Right ventricle myocardium superior (tissue), 1 donor: Measurements from ENCODE around the gene TCIRG1. TPM values are rescaled to one million over a fixed set of nuclear protein-coding genes. Genes with fewer than 3 reads are reported as not detected.

Experiments
- ATAC-seq: fragments of 200-7000 bp; cut with Tn5 transposase; one replicate; pipeline ENCODE4 v1.9.1; 2020; ENCODE audit warnings: mild to moderate bottlenecking; ENCODE audit not compliant: poor library complexity
- DNase-seq: peaks from one replicate; pipeline ENCODE4 v3.0.0-alpha.2; 2020
- intact Hi-C: fragments of 100-400 bp; cut with DNase I; formaldehyde crosslinking; loops from one replicate; pipeline ENCODE4 v1.11.2; 2022
- total RNA-seq: library from RNA; stranded (reverse); fragmentation: NEBNext Ultra II Directional; extraction: Animal tissue kit (Norgen Biotek cat#: 25700); gene quantifications from one replicate; pipeline ENCODE4 v1.2.1, GENCODE V29; 2021
- donor health status: DM: no; HTN: yes; CAD: no; lungs with severe emphysema.

Gene TCIRG1
- total RNA-seq, 1 donor from 2014 or later: 22.3 TPM

DNA sequence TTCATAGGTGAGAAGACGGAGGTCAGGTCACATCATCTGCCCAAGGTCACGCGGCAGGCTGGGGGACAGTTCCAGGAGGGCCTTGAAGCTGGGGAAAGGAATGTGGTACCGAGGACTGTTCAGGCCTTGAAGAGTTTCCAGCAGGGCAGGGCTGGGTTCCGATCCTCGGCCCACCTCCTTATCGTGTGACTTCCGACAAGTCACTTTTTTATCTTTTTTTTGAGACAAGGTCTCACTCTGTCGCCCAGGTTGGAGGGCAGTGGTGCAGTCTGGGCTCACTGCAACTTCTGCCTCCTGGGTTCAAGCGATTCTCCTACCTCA is 7.7 kb upstream of the TCIRG1 start:
- intact Hi-C loops: loop anchor here (10.0 kb wide), 1 partner anchor 94 kb away; the partner anchor contains the start of gene CHKA
- DNase-seq (no peak), ATAC-seq (peak; percentile 3)

DNA sequence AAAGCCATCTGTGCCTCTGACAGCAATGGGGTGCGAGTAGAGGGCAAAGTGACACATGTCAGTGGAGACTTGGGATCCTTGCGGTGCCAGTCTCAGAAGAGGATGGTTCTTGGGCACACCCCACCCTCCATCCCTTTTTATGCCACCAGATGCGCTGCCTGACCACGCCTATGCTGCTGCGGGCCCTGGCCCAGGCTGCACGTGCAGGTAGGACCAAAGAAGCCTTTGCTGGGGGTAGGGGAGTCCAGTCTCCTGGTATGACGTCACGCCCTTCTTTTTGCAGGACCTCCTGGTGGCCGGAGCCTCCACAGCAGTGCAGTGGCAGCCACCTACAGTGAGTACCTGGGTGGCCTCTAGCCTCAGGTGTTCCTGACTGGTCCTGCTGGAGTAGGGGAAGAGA is 6.8 kb upstream of the TCIRG1 start:
- no peak for DNase-seq
- ATAC-seq: no peak
- intact Hi-C loops: loop anchor here (10.0 kb wide), 1 partner anchor 93 kb away; the partner anchor contains the start of gene CHKA

DNA sequence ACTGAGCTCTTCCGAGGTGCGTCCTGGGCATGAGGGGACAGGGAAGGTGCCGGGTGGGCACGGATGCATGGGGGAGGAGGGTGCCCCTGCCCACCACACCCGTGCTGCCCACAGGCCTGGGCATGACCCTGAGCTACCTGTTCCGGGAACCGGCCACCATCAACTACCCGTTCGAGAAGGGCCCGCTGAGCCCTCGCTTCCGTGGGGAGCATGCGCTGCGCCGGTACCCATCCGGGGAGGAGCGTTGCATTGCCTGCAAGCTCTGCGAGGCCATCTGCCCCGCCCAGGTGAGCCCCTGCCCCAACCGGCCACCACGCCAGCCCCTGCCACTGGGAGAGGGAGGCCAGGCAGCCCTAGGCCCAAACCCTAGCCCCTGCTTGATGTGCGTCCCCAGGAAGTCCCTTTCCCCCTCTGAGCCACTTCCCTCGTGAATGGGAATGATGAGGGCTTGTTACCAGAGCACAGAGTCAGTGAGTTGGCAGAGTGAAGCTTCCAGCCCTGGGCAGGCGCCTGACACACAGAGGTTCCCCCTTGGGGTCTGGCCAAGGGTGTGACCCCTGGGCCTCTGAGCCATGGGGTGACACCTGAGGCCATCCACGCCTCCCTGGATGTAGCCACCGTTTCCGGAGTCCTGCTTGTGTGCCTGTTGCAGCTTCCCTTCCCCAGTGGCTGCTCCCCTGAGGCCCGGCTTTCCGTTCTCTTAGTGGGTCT is 5.7 kb upstream of the TCIRG1 start:
- intact Hi-C loops: loop anchor here (10.0 kb wide), 1 partner anchor 92 kb away; the partner anchor contains the start of gene CHKA
- ATAC-seq (no peak), DNase-seq (no peak)

DNA sequence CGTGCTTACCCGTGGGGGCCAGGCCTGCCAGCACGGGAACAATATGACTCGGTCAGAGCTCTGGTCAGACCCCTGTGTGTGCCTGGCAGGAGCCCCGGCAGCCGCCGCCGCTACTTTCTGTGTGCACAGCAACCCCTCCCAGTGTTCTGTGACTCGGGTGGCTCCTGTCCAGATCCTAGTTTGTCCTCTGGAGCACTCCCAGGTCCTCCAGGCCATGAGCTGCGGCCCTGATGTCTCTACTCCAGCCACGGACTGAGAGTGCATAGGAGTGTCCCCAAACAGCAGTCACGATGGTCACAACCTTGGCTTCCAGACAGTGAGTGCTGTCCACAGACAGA is 5.1 kb upstream of the TCIRG1 start:
- DNase-seq (peak; percentile 81), ATAC-seq (peak; percentile 37)
- intact Hi-C loops: loop anchor here (10.0 kb wide), 1 partner anchor 91 kb away; the partner anchor contains the start of gene CHKA

DNA sequence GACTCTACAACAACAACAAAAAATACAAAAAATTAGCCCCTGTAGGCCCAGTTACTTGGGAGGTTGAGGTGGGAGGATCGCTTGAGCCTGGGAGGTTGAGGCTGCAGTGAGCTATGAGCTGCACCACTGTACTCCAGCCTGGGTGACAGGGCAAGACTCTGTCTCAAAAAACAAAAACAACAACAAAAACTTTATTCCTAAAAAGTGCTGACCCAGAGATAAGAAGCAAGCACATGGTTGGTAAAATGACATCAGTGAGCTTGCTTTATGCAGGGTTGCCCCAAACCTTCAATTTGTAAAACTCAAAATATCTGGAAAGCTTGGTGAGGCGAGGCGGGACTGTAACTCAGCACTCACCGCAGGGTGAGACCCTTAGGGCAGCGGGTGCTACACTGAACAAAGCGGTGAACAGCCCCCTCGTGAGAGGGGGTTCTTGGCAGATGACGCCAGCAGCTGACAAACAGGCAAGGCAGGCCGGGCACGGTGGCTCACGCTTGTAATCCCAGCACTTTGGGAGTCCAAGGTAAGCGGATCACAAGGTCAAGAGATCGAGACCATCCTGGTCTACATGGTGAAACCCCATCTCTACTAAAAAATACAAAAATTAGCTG is 3.5 kb upstream of the TCIRG1 start:
- intact Hi-C loops: loop anchor here (10.0 kb wide), 1 partner anchor 89 kb away; the partner anchor contains the start of gene CHKA
- ATAC-seq: no peak
- DNase-seq: no peak

- no peak for ATAC-seq
- peak; percentile 61 for DNase-seq
- intact Hi-C loops: loop anchor here (10.0 kb wide), 1 partner anchor 89 kb away; the partner anchor contains the start of gene CHKA
These were observed 2.6 kb upstream of the TCIRG1 start for GRCh38 chr11:68036141-68036716.

- intact Hi-C loops: loop anchor here (10.0 kb wide), 1 partner anchor 88 kb away; the partner anchor contains the start of gene CHKA
- ATAC-seq: peak; percentile 8
These were observed 2.0 kb upstream of the TCIRG1 start for GRCh38 chr11:68036717-68037239.

GRCh38 chr11:68037411-68038225 is 1.2 kb upstream of the TCIRG1 start:
- intact Hi-C loops: loop anchor here (10.0 kb wide), 1 partner anchor 87 kb away; the partner anchor contains the start of gene CHKA
- ATAC-seq (no peak), DNase-seq (no peak)

More at GRCh38 chr11:68036717-68037239, 2.0 kb upstream of the TCIRG1 start:
- peak; percentile 86 for DNase-seq

DNA sequence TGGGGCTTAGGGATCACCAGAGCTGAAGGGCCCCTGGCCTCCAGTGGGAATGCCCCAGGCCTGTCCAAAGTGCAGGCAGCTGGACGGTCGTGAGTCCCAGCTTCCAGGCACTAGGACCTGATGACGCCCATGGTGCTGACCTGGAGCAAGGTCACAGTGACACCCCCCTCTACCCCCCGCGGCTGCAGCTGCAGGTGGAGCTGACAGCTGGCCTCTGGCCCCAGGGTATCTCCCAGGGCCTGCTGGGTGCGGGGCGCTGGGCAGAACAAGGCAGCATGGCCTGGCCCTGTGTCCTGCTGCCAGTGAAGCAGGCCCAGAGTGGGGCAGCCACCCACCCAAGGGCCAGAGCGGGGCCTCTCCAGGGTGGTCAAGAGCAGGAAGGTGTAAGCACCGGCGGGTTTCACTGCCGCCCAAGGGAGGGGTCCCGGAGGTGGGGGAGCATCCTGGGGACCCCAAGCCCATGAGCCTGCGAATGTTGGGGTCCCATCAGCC is 553 bp upstream of the TCIRG1 start:
- peak; percentile 1 for ATAC-seq

GRCh38 chr11:68039526-68040086 is 781 bp downstream of the TCIRG1 start:
- DNase-seq: no peak
- ATAC-seq: no peak
- intact Hi-C loops: loop anchor here (10.0 kb wide), 1 partner anchor 85 kb away; the partner anchor contains the start of gene CHKA

More for the DNA sequence above, 553 bp upstream of the TCIRG1 start:
- intact Hi-C loops: loop anchor here (10.0 kb wide), 1 partner anchor 87 kb away; the partner anchor contains the start of gene CHKA
- no peak for DNase-seq

DNA sequence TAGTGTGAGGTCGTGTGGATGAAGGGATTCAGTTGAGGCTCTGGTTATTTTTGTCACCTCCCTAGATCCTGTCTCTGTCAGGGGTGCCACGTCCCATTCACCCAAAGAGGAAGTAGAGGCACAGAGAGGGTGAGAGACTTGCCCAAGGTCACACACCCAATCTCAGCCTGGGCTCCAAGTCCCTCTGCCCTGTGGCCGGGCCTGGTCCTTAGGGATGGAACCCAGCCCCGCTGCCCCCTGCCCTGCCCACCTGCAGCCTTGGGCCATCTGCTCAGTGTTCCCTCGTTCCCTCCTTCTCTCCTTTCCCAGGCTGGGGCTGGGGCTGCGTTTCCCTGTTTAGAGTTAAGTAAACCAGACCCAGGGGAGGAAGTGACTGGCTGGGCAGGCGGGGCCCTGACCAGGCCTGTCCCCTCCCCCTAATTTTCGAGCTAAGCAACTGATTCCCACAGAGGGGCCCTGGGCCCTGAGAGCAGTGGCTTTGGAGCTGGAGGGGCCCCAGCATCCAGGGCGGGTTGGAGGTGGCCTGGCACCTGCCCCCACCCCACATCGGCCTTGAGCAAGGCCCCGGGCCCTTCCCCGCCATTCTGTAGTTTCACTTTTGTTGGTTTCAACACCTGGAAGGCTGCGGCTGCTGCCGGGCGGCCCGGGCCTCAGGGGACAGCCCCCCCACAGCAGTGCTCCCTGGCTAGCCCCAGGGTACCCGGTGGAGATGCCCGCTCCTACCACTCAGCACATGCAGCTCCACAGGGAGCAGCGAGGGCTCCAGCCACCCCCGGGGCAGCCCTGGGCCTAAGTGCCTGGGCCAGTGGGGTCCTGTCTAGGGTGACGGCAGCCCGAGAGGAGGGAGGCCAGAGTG is 1.5 kb downstream of the TCIRG1 start:
- intact Hi-C loops: no loop called here
- DNase-seq (peak; percentile 82), ATAC-seq (peak; percentile 35)

DNA sequence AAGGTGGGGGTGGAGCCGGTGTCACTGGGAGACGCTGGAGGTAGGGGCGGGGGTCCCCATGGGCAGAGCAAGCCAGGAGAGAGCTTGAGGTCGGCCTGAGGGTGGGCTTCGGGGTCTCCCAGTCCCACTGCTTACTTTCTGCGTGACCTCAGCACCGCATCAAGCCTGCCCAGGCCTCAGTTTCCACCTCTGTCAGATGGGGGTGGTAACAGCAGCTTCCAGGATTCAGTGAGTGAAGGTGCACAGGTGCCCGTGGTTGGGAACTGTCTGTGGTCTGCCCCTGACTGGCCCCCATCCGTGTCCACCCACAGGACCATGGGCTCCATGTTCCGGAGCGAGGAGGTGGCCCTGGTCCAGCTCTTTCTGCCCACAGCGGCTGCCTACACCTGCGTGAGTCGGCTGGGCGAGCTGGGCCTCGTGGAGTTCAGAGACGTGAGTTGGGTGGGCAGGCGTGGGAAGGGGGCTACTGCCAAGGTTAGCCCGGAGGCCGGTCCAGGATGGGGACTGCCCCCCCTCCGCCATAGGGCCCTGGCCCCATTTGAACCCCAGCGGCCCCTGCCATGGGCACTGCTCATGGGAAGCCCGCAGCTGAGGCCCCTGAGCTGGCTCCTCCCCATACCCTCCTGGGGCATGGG is 2.2 kb downstream of the TCIRG1 start:
- ATAC-seq (no peak), DNase-seq (peak; percentile 39)
- intact Hi-C loops: no loop called here

- intact Hi-C loops: no loop called here
- no peak for ATAC-seq
- DNase-seq: peak; percentile 27
These were observed 2.9 kb downstream of the TCIRG1 start for GRCh38 chr11:68041617-68042218.

- DNase-seq: no peak
- intact Hi-C loops: no loop called here
- ATAC-seq: no peak
These were observed 3.6 kb downstream of the TCIRG1 start for GRCh38 chr11:68042219-68043028.

DNA sequence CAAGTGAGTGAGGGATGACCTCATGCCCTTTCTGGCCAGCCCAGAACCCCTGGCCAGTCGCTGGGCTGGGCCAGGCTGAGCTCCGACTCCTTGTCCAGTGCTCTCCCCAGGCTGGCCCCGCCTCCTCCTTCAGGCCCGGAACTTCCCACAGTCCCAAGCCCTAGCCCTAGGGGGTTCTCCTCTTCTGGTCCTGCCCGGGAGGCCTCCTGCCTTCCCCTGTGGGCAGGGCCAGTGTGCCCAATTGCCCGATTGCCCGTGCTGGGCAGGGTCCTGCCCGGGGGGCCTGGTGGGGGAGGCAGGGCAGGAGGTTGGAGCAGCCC is 4.2 kb downstream of the TCIRG1 start:
- intact Hi-C loops: no loop called here
- DNase-seq: no peak
- no peak for ATAC-seq
